ENCODE data around the gene KCNK4.

The KCNK4 gene

GRCh38 chr11:64266339-64266738 is 24.8 kb upstream of the KCNK4 start:
- H3K27me3 ChIP-seq (ENCODE audit: insufficient read depth, low read length) = no peaks in the 10 kb centered on the region
- H3K23ac ChIP-seq (ENCODE audit: low read length) = no peak overlapping the region
- no peak overlapping the region for H2AK5ac ChIP-seq (ENCODE audit: low read length)
- peaks cover 2% of the 10 kb centered on the region for H3K9me3 ChIP-seq (ENCODE audit: insufficient read depth, low read depth, low read length)
- peaks cover 55 to 57% of the 10 kb centered on the region in 2 experiments for H3K36me3 ChIP-seq (ENCODE audit: control insufficient read depth in 1 of 2, insufficient read depth in 2 of 2, low read length in 2 of 2)
- peaks cover 35% of the 10 kb centered on the region for H3K79me1 ChIP-seq (ENCODE audit: low read length)
- no peak overlapping the region for H3K18ac ChIP-seq (ENCODE audit: low read length)
- WGBS (ENCODE audit: extremely low coverage, insufficient coverage, insufficient read length) = no CpG with 5 or more reads among the region's 15 CpGs
- no peak overlapping the region for H4K12ac ChIP-seq (ENCODE audit: low read depth, low read length)
- no peak overlapping the region for H3K14ac ChIP-seq (ENCODE audit: low read length)
- H3K4me1 ChIP-seq (ENCODE audit: control insufficient read depth in 1 of 2, insufficient read depth in 2 of 2, low read length in 2 of 2) = peaks cover 37 to 42% of the 10 kb centered on the region in 2 experiments
- H3K4ac ChIP-seq (ENCODE audit: low read depth, low read length) = no peak overlapping the region
- no peak overlapping the region for H2BK120ac ChIP-seq (ENCODE audit: insufficient read depth, low read length, poor library complexity)
- H4K8ac ChIP-seq (ENCODE audit: low read depth, low read length) = no peak overlapping the region
- no peak overlapping the region for H3K9ac ChIP-seq (ENCODE audit: low read length)
- H4K91ac ChIP-seq (ENCODE audit: low read depth, low read length) = no peak overlapping the region
- no peak for DNase-seq
- H3K79me2 ChIP-seq (ENCODE audit: control insufficient read depth, insufficient read depth, low read length, poor library complexity) = peaks cover 9% of the 10 kb centered on the region
- H3K4me3 ChIP-seq (ENCODE audit: low read depth, low read length) = no peak overlapping the region
- H2BK12ac ChIP-seq (ENCODE audit: low read length) = no peak overlapping the region
- H2BK5ac ChIP-seq (ENCODE audit: low read depth, low read length, poor library complexity) = no peak overlapping the region
- H3K27ac ChIP-seq (ENCODE audit: low read depth, low read length) = no peak overlapping the region
- H3K4me2 ChIP-seq (ENCODE audit: low read length) = no peak overlapping the region
- H2AFZ ChIP-seq (ENCODE audit: insufficient read depth, low read length, poor library complexity) = no peak overlapping the region

GRCh38 chr11:64267207-64267945 is 23.7 kb upstream of the KCNK4 start:
- H3K23ac ChIP-seq (ENCODE audit: low read length) = no peak overlapping the region
- H3K27me3 ChIP-seq (ENCODE audit: insufficient read depth, low read length) = no peaks in the 10 kb centered on the region
- H4K91ac ChIP-seq (ENCODE audit: low read depth, low read length) = no peak overlapping the region
- H3K4me1 ChIP-seq (ENCODE audit: control insufficient read depth in 1 of 2, insufficient read depth in 2 of 2, low read length in 2 of 2) = peaks cover 35 to 41% of the 10 kb centered on the region in 2 experiments
- no peak overlapping the region for H2BK5ac ChIP-seq (ENCODE audit: low read depth, low read length, poor library complexity)
- peaks cover 46 to 50% of the 10 kb centered on the region in 2 experiments for H3K36me3 ChIP-seq (ENCODE audit: control insufficient read depth in 1 of 2, insufficient read depth in 2 of 2, low read length in 2 of 2)
- H3K18ac ChIP-seq (ENCODE audit: low read length) = no peak overlapping the region
- H3K14ac ChIP-seq (ENCODE audit: low read length) = no peak overlapping the region
- no CpG with 5 or more reads among the region's 27 CpGs for WGBS (ENCODE audit: extremely low coverage, insufficient coverage, insufficient read length)
- no peak overlapping the region for H2AK5ac ChIP-seq (ENCODE audit: low read length)
- no peak overlapping the region for H3K4ac ChIP-seq (ENCODE audit: low read depth, low read length)
- H4K8ac ChIP-seq (ENCODE audit: low read depth, low read length) = no peak overlapping the region
- H3K27ac ChIP-seq (ENCODE audit: low read depth, low read length) = no peak overlapping the region
- peaks cover 40% of the 10 kb centered on the region for H3K79me1 ChIP-seq (ENCODE audit: low read length)
- peaks cover 2% of the 10 kb centered on the region for H3K9me3 ChIP-seq (ENCODE audit: insufficient read depth, low read depth, low read length)
- H3K9ac ChIP-seq (ENCODE audit: low read length) = no peak overlapping the region
- H2BK12ac ChIP-seq (ENCODE audit: low read length) = no peak overlapping the region
- no peak overlapping the region for H2AFZ ChIP-seq (ENCODE audit: insufficient read depth, low read length, poor library complexity)
- H3K4me2 ChIP-seq (ENCODE audit: low read length) = no peak overlapping the region
- no peak overlapping the region for H2BK120ac ChIP-seq (ENCODE audit: insufficient read depth, low read length, poor library complexity)
- H3K79me2 ChIP-seq (ENCODE audit: control insufficient read depth, insufficient read depth, low read length, poor library complexity) = peaks cover 13% of the 10 kb centered on the region
- H4K12ac ChIP-seq (ENCODE audit: low read depth, low read length) = no peak overlapping the region
- H3K4me3 ChIP-seq (ENCODE audit: low read depth, low read length) = no peak overlapping the region
- DNase-seq = peak in 1 of 2 donors; percentile 23

- peak overlapping the region; percentile 96 for H3K14ac ChIP-seq (ENCODE audit: low read length)
- peak overlapping the region; percentile 8 for H2BK120ac ChIP-seq (ENCODE audit: insufficient read depth, low read length, poor library complexity)
- peak overlapping the region; percentile 39 for H2BK12ac ChIP-seq (ENCODE audit: low read length)
- H3K79me2 ChIP-seq (ENCODE audit: control insufficient read depth, insufficient read depth, low read length, poor library complexity) = peaks cover 13% of the 10 kb centered on the region
- no peaks in the 10 kb centered on the region for H3K9me3 ChIP-seq (ENCODE audit: insufficient read depth, low read depth, low read length)
- no CpG with 5 or more reads among the region's 23 CpGs for WGBS (ENCODE audit: extremely low coverage, insufficient coverage, insufficient read length)
- peaks cover 27 to 32% of the 10 kb centered on the region in 2 experiments for H3K4me1 ChIP-seq (ENCODE audit: control insufficient read depth in 1 of 2, insufficient read depth in 2 of 2, low read length in 2 of 2)
- H3K27me3 ChIP-seq (ENCODE audit: insufficient read depth, low read length) = no peaks in the 10 kb centered on the region
- peak overlapping the region; percentile 57 for H2AK5ac ChIP-seq (ENCODE audit: low read length)
- H3K4me3 ChIP-seq (ENCODE audit: low read depth, low read length) = peak overlapping the region; percentile 21
- no peak overlapping the region for H3K23ac ChIP-seq (ENCODE audit: low read length)
- peaks cover 42 to 46% of the 10 kb centered on the region in 2 experiments for H3K36me3 ChIP-seq (ENCODE audit: control insufficient read depth in 1 of 2, insufficient read depth in 2 of 2, low read length in 2 of 2)
- H4K12ac ChIP-seq (ENCODE audit: low read depth, low read length) = peak overlapping the region; percentile 46
- H3K79me1 ChIP-seq (ENCODE audit: low read length) = peaks cover 35% of the 10 kb centered on the region
- peak overlapping the region; percentile 6 for H2AFZ ChIP-seq (ENCODE audit: insufficient read depth, low read length, poor library complexity)
- H3K4me2 ChIP-seq (ENCODE audit: low read length) = peak overlapping the region; percentile 92
- H3K18ac ChIP-seq (ENCODE audit: low read length) = peak overlapping the region; percentile 15
- H3K4ac ChIP-seq (ENCODE audit: low read depth, low read length) = no peak overlapping the region
- DNase-seq = peak in 1 of 2 donors; percentile 83
- H3K27ac ChIP-seq (ENCODE audit: low read depth, low read length) = peak overlapping the region; percentile 97
- H3K9ac ChIP-seq (ENCODE audit: low read length) = no peak overlapping the region
- peak overlapping the region; percentile 8 for H2BK5ac ChIP-seq (ENCODE audit: low read depth, low read length, poor library complexity)
- peak overlapping the region; percentile 10 for H4K8ac ChIP-seq (ENCODE audit: low read depth, low read length)
- H4K91ac ChIP-seq (ENCODE audit: low read depth, low read length) = peak overlapping the region; percentile 96
These were observed 22.8 kb upstream of the KCNK4 start for GRCh38 chr11:64268025-64268892.

- peak overlapping the region; percentile 92 for H4K8ac ChIP-seq (ENCODE audit: low read depth, low read length)
- peaks cover 29% of the 10 kb centered on the region for H3K79me1 ChIP-seq (ENCODE audit: low read length)
- H3K23ac ChIP-seq (ENCODE audit: low read length) = no peak overlapping the region
- peak overlapping the region; percentile 55 for H2AK5ac ChIP-seq (ENCODE audit: low read length)
- H2BK120ac ChIP-seq (ENCODE audit: insufficient read depth, low read length, poor library complexity) = peak overlapping the region; percentile 91
- H4K12ac ChIP-seq (ENCODE audit: low read depth, low read length) = peak overlapping the region; percentile 89
- H3K14ac ChIP-seq (ENCODE audit: low read length) = peak overlapping the region; percentile 96
- H3K27ac ChIP-seq (ENCODE audit: low read depth, low read length) = peak overlapping the region; percentile 97
- peak overlapping the region; percentile 90 for H2BK5ac ChIP-seq (ENCODE audit: low read depth, low read length, poor library complexity)
- H4K91ac ChIP-seq (ENCODE audit: low read depth, low read length) = peak overlapping the region; percentile 96
- peak overlapping the region; percentile 90 for H3K9ac ChIP-seq (ENCODE audit: low read length)
- peak; percentile 64 to 77 for DNase-seq
- peaks cover 20 to 24% of the 10 kb centered on the region in 2 experiments for H3K4me1 ChIP-seq (ENCODE audit: control insufficient read depth in 1 of 2, insufficient read depth in 2 of 2, low read length in 2 of 2)
- H3K4me3 ChIP-seq (ENCODE audit: low read depth, low read length) = peak overlapping the region; percentile 70
- H3K36me3 ChIP-seq (ENCODE audit: control insufficient read depth in 1 of 2, insufficient read depth in 2 of 2, low read length in 2 of 2) = peaks cover 34 to 39% of the 10 kb centered on the region in 2 experiments
- H3K4ac ChIP-seq (ENCODE audit: low read depth, low read length) = peak overlapping the region; percentile 67
- H2BK12ac ChIP-seq (ENCODE audit: low read length) = peak overlapping the region; percentile 0
- H3K79me2 ChIP-seq (ENCODE audit: control insufficient read depth, insufficient read depth, low read length, poor library complexity) = peaks cover 13% of the 10 kb centered on the region
- peak overlapping the region; percentile 85 for H3K18ac ChIP-seq (ENCODE audit: low read length)
- peak overlapping the region; percentile 92 for H3K4me2 ChIP-seq (ENCODE audit: low read length)
- H2AFZ ChIP-seq (ENCODE audit: insufficient read depth, low read length, poor library complexity) = peak overlapping the region; percentile 64
- H3K9me3 ChIP-seq (ENCODE audit: insufficient read depth, low read depth, low read length) = no peaks in the 10 kb centered on the region
- H3K27me3 ChIP-seq (ENCODE audit: insufficient read depth, low read length) = no peaks in the 10 kb centered on the region
- WGBS (ENCODE audit: extremely low coverage, insufficient coverage, insufficient read length) = no CpG with 5 or more reads among the region's 34 CpGs
These were observed 22.1 kb upstream of the KCNK4 start for GRCh38 chr11:64268893-64269539.
